Neural cell (in vitro differentiated cells): ENCODE measurements around the gene EYS.

ENCODE experiments used
- EP300 ChIP-seq: fragments of 450-650 bp; conservative IDR thresholded peaks from 2 replicates; pipeline ENCODE4 v1.6.1; 2014; ENCODE audit warnings: antibody characterized with exemption, mild to moderate bottlenecking, moderate library complexity; ENCODE audit not compliant: poor library complexity, severe bottlenecking
- TAF1 ChIP-seq: IDR thresholded peaks from 2 replicates; pipeline ENCODE4 v1.6.1; 2012; ENCODE audit warnings: low read depth

GRCh38 chr6:63998991-63999390 is 1708.0 kb downstream of the EYS start:
- TF ChIP-seq EP300 (no peak), TAF1 (no peak)
